ENCODE results near the gene PHACTR3.

DNA sequence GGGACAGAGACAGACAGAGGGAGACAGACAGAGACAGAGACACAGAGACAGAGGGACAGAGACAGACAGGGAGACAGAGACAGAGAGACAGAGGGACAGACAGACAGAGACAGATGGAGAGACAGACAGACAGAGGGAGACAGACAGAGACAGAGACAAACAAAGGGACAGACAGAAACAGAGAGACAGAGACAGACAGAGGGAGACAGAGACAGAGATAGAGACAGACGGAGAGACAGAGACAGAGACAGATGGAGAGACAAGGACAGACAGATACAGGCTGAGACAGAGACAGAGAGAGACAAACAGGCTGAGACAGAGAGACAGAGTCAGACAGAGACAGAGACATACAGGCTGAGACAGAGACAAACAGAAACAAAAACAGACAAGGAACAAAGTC is 39.4 kb upstream of the PHACTR3 start:
- TF ChIP-seq EZH2 (IDR thresholded peaks at IDR 0.05; ENCODE audit: borderline replicate concordance, low read length) (no peak), CTCF (IDR thresholded peaks at IDR 0.05; ENCODE audit: low read length) (no peak)

Measured in OCI-LY1 (cell line).